Activated CD8-positive, alpha-beta T cell treated with anti-CD3 and anti-CD28 coated beads for 36 hours (primary cell): Measurements from ENCODE around the gene DYRK1A. TPM values are rescaled to one million over a fixed set of nuclear protein-coding genes. Genes with fewer than 3 reads are reported as not detected.

Experiments used
- ATAC-seq: fragments of 200-7000 bp; cut with Tn5 transposase; one replicate; pipeline ENCODE4 v1.10.0; 2021; ENCODE audit warnings: mild to moderate bottlenecking, moderate library complexity
- CTCF ChIA-PET: fragments of 350-600 bp; sonication (Branson Sonifier 250); formaldehyde crosslinking; loops from one replicate; lab custom pipeline; 2021; ENCODE audit warnings: antibody characterized with exemption; lab: Charles Lee
- POLR2A ChIA-PET: fragments of 350-600 bp; sonication (Branson Sonifier 250); formaldehyde crosslinking; loops from one replicate; lab custom pipeline; 2021; ENCODE audit warnings: antibody characterized with exemption; lab: Charles Lee
- DNase-seq: peaks from one replicate; pipeline ENCODE4 v3.0.0-alpha.2; 2020
- H3K27ac Mint-ChIP-seq: one replicate; pipeline ENCODE4 v1.8.0; 2021; ENCODE audit warnings: mild to moderate bottlenecking, mixed read lengths
- H3K27me3 Mint-ChIP-seq: one replicate; pipeline ENCODE4 v1.8.0; 2021; ENCODE audit warnings: mixed read lengths
- H3K36me3 Mint-ChIP-seq: one replicate; pipeline ENCODE4 v1.8.0; 2021; ENCODE audit warnings: low read depth, mixed read lengths
- H3K4me1 Mint-ChIP-seq: one replicate; pipeline ENCODE4 v1.8.0; 2021; ENCODE audit warnings: low read depth, mixed read lengths
- H3K4me3 Mint-ChIP-seq: one replicate; pipeline ENCODE4 v1.8.0; 2021; ENCODE audit warnings: mild to moderate bottlenecking, moderate library complexity, mixed read lengths
- H3K9me3 Mint-ChIP-seq: one replicate; pipeline ENCODE4 v1.8.0; 2021; ENCODE audit warnings: mixed read lengths
- CTCF ChIP-seq: fragments of 200-600 bp; IDR thresholded peaks from one replicate; pipeline ENCODE4 v1.8.0; 2022; ENCODE audit warnings: antibody characterized with exemption, mild to moderate bottlenecking
- intact Hi-C: fragments of 100-400 bp; cut with micrococcal nuclease; formaldehyde crosslinking; loops from one replicate; pipeline ENCODE4 v1.10.0; 2022
- total RNA-seq, 2 experiments: library from RNA; stranded (reverse); gene quantifications; one replicate each; pipeline ENCODE4 v1.2.3, GENCODE V29; 2021

Gene DYRK1A
- total RNA-seq, 2 experiments from 2014 or later, result 57.5 to 58.7 TPM

- H3K27ac Mint-ChIP-seq, result no peak overlapping the region
- no peak overlapping the region for H3K4me3 Mint-ChIP-seq
- H3K27me3 Mint-ChIP-seq, result no peaks in the 10 kb centered on the region
- ATAC-seq, result no peak
- no peak for TF ChIP-seq CTCF
- intact Hi-C loops, result no loop called here
- ChIA-PET CTCF (interaction anchor here (0.6 kb wide), 1 partner anchor 194 kb away, joined by 3 read pairs; no protein-coding TSS in a partner anchor), POLR2A (no interaction called here)
- DNase-seq, result no peak
- H3K9me3 Mint-ChIP-seq, result no peaks in the 10 kb centered on the region
- H3K4me1 Mint-ChIP-seq, result peaks cover 69% of the 10 kb centered on the region
- H3K36me3 Mint-ChIP-seq, result peaks cover 30% of the 10 kb centered on the region
Observed at GRCh38 chr21:37468909-37469308, 102.3 kb downstream of the DYRK1A start.

- H3K4me1 Mint-ChIP-seq, result peaks cover 65% of the 10 kb centered on the region
- H3K36me3 Mint-ChIP-seq, result peaks cover 30% of the 10 kb centered on the region
- H3K9me3 Mint-ChIP-seq, result no peaks in the 10 kb centered on the region
- TF ChIP-seq CTCF, result no peak
- H3K27ac Mint-ChIP-seq, result no peak overlapping the region
- no peak for ATAC-seq
- CTCF ChIA-PET, result no interaction called here
- POLR2A ChIA-PET, result no interaction called here
- intact Hi-C loops, result no loop called here
- DNase-seq, result no peak
- no peak overlapping the region for H3K4me3 Mint-ChIP-seq
- no peaks in the 10 kb centered on the region for H3K27me3 Mint-ChIP-seq
Observed at GRCh38 chr21:37469441-37469840, 102.9 kb downstream of the DYRK1A start.

GRCh38 chr21:37472581-37472980 lies 106.0 kb downstream of the DYRK1A start:
- CTCF ChIA-PET, result interaction anchor here (1.4 kb wide), 1 partner anchor 9 kb away, joined by 3 read pairs; no protein-coding TSS in a partner anchor
- H3K4me3 Mint-ChIP-seq, result no peak overlapping the region

GRCh38 chr21:37473491-37473890 lies 106.9 kb downstream of the DYRK1A start:
- DNase-seq, result no peak
- TF ChIP-seq CTCF, result no peak
- CTCF ChIA-PET, result interaction anchor here (1.4 kb wide), 1 partner anchor 10 kb away, joined by 3 read pairs; no protein-coding TSS in a partner anchor
- H3K4me3 Mint-ChIP-seq, result no peak overlapping the region
- no peaks in the 10 kb centered on the region for H3K27me3 Mint-ChIP-seq
- no peak for ATAC-seq
- H3K4me1 Mint-ChIP-seq, result peaks cover 71% of the 10 kb centered on the region
- H3K9me3 Mint-ChIP-seq, result no peaks in the 10 kb centered on the region
- intact Hi-C loops, result no loop called here
- POLR2A ChIA-PET, result no interaction called here
- no peak overlapping the region for H3K27ac Mint-ChIP-seq
- H3K36me3 Mint-ChIP-seq, result peaks cover 29% of the 10 kb centered on the region

More at GRCh38 chr21:37472581-37472980, 106.0 kb downstream of the DYRK1A start:
- Mint-ChIP-seq H3K27ac (no peak overlapping the region), H3K36me3 (peaks cover 27% of the 10 kb centered on the region), H3K27me3 (no peaks in the 10 kb centered on the region), H3K9me3 (no peaks in the 10 kb centered on the region), H3K4me1 (peaks cover 69% of the 10 kb centered on the region)
- POLR2A ChIA-PET, result no interaction called here
- no peak for TF ChIP-seq CTCF
- ATAC-seq (no peak), DNase-seq (no peak)
- intact Hi-C loops, result no loop called here

GRCh38 chr21:37474342-37474741 lies 107.8 kb downstream of the DYRK1A start:
- no peaks in the 10 kb centered on the region for H3K9me3 Mint-ChIP-seq
- DNase-seq (no peak), ATAC-seq (no peak)
- ChIA-PET POLR2A (no interaction called here), CTCF (interaction anchor here (1.0 to 1.2 kb wide), 2 partner anchors 11 to 13 kb away, joined by 4 to 9 read pairs; no protein-coding TSS in a partner anchor)
- H3K36me3 Mint-ChIP-seq, result peaks cover 20% of the 10 kb centered on the region
- intact Hi-C loops, result no loop called here
- TF ChIP-seq CTCF, result no peak
- no peak overlapping the region for H3K27ac Mint-ChIP-seq
- no peaks in the 10 kb centered on the region for H3K27me3 Mint-ChIP-seq
- peaks cover 63% of the 10 kb centered on the region for H3K4me1 Mint-ChIP-seq
- no peak overlapping the region for H3K4me3 Mint-ChIP-seq
